IPS DF 4.7 (cell line): ENCODE results near the gene CRYBB1.

ENCODE experiments used
- DNase-seq: peaks from one replicate; pipeline ENCODE4 v3.0.0-alpha.2; 2013; ENCODE audit warnings: low spot score; ENCODE audit errors: extremely low read depth

Gene CRYBB1

GRCh38 chr22:26617271-26618199, at the start of gene CRYBB1:
Gene CRYBB1, minus strand, starts transcription at chr22:26618027. Its CDS starts 1,708 bp downstream, at chr22:26616319.
- DNase-seq, result no peak

GRCh38 chr22:26667140-26667539, 49.3 kb upstream of the CRYBB1 start:
- no peak for DNase-seq

DNA sequence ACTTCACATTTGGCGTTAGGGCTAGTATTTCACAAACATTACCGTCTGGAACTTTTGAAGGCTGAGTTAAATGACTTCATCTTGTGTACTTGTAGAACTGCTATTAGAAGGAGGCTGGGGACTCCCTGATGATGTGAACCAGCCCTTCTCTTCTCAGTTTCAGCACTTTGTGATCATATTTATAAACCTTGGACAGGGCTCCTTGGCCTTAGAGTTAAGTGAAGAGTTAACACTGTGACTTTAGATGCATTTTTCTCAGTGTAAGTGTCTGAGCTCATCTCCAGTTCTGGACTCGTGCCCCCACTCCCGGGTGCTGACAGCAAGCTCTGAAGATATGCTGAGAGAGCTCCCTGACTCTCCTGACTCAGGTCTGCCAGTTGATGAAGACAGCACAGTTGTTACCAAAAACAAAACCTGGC, 48.0 kb upstream of the CRYBB1 start:
- DNase-seq, result no peak

GRCh38 chr22:26663374-26663923, 45.6 kb upstream of the CRYBB1 start:
- no peak for DNase-seq

DNA sequence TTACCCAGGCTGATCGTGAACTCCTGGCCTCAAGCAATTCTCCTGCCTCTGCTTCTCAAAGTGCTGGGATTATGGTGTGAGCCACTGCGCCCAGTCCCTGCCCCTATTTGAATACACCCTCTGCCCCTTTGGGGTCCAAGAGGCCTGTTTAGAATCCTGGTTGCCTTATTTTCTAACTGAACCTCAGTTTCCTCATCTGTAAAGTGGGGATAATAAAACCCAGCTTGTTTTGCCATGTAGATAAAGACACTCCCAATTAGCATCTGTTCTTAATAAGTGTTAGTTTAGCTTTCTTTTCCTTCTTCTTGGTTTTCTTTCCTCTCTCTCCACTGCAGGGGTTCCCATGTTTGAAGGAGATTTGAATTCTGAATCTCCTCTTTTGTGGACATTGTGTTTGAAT, 44.3 kb upstream of the CRYBB1 start:
- DNase-seq, result no peak

GRCh38 chr22:26660961-26661578, 43.2 kb upstream of the CRYBB1 start:
- DNase-seq, result no peak

DNA sequence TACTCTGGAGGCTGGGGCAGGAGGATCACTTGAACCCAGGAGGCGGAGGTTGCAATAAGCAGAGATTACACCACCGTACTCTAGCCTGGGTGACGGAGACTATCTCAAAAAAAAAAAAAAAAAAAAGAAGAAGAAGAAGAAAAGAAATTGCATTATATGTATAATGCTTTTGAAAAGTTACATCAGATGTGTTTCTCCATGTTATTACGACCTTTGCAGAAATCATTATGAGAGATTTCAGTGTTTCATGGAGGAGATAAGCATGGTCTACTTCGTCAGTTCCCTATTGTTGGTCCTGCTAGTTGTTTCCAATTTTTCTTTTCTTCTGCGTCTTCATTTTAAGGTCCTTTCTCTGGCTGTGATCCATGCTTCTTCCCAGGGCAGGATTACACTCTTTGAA, 42.5 kb upstream of the CRYBB1 start:
- no peak for DNase-seq

DNA sequence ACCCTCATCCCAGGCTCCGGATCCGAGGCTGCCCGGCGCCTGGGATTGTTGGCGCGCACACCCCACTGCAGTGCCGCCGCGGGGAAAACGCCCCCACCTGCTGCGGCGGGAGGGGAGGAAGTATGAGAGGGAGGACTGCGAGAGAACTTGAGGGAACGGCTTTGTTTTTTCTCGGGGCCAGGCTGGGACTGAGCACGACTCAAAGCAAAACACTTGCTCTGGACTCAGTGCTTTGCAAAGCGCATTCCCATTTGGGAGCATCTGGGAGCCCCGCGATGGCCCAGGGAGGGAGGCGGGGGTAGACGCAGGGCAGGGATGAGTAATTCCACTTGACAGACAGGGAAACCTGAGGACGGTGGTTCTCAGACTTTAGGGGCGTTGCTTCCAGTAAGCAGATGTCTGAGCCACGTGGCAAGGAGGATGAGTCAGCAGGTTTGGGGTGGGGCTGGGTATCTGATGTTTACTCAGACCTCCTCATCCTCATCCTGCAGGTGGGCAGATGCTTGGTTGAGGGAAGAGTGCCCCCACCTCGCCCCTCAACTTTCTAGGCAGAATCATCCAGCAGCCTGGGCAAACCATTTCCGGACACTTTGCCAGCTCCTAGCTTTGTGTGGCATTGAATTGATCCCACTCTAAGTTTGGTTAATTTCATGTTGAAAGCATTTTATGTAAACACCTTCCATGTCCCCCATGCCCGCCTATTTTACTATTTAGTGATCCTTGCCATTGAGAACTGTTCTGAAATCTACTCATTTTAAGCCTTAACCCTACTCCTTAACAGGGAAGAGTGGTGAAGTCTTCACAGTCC, 41.0 kb upstream of the CRYBB1 start:
- no peak for DNase-seq

DNA sequence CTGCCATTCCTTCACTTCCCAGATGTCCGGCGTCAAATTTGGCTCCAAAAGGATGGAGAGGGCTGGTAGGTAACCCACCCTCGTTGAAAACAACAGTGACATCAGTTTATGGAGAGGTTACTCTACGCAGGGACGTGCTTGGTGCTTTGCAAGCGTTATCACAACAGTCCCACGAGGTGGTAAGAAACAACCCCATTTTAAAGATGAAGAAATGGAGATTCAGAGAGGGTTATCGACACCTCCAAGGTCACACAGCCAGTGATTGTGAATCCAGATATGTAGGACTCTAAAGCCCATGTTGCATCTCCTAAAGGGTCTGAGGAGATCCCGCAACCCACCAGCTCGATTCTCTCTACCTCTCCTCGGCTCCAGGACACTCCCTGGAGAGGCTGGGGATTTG, 40.3 kb upstream of the CRYBB1 start:
- no peak for DNase-seq

DNA sequence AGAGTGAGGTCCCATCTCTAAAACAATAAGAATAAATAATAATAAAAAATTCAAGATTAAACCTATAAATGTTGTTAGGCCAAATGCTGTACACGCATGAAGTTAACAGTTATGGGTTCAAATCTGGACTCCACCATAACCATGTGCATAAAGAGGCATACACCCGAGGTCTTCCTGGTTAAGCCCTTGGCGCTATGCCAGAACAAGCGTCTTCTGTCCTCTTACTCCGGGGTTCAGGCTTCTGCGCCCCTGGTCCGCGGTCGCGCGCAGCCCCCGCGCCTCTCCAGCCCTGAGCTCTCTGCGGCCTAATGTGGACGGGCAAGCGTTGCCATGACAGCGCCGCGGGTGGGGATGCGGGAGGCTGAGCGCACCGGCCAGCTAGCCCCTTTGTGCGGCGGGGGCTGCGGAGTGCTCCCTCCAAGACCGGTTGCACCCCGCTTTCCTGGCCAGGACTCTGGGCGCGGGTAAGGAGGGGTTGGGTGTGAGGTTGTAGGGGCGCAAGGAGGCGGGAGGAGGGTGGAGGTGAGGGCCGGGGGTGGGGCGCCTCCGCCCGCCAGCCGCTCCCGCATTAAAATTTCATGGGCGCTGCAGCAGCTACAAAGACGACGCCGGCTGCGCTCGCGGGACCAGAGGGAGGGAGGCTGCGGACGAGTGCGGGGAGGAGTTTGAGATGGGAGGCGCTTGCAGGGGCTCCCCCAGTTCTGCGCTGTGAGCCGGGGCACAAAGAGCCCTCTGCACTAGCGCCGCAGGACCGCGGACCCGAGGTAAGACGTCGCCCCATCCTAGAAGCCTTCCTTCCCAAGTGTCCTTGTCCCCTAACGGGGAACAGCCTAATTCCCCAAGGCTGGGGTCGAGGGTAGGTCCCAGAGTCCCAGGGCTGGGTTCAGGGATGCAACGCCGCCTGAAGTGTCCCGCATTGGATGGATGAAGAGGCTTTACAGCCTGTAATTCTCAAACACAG, 39.3 kb upstream of the CRYBB1 start, which contains the start of gene MIAT:
Gene MIAT, plus strand, starts transcription at position 698 of the 961 bp plus-strand sequence.
- no peak for DNase-seq

GRCh38 chr22:26651815-26652214, 34.0 kb upstream of the CRYBB1 start:
- DNase-seq, result no peak

DNA sequence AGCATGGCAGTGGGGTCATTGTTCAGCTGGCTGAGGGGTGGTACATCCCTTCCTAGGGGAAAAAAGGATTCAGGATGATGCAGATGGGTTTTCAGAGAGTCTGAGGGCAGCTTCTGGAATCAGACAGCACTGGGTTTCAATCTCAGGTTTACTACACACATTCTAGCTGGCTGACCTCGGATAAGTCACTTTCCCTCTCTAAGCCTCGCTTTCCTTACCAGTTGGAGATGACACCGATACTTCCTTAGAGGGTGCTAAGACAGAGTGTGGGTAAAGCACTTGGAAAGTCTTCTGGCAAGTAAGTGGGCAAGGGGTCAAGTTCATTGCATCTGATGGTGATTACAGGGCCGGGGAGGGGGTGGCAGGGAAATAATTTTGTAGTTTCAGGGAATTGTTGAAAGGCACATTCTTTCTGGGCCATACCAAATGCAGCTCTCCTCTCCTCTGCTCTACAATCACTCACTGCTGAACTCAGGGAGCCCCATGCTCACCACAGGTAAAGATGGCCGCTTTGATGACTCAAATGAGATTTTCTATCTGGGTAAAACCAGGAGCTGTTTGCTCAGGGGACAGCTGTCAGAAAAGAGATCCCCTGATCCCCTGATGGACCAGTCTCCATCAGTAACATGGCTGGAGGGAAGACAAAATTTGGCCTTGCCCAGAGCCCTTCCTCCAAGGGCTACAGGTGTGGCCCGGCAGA, 33.0 kb upstream of the CRYBB1 start:
- DNase-seq, result no peak

DNA sequence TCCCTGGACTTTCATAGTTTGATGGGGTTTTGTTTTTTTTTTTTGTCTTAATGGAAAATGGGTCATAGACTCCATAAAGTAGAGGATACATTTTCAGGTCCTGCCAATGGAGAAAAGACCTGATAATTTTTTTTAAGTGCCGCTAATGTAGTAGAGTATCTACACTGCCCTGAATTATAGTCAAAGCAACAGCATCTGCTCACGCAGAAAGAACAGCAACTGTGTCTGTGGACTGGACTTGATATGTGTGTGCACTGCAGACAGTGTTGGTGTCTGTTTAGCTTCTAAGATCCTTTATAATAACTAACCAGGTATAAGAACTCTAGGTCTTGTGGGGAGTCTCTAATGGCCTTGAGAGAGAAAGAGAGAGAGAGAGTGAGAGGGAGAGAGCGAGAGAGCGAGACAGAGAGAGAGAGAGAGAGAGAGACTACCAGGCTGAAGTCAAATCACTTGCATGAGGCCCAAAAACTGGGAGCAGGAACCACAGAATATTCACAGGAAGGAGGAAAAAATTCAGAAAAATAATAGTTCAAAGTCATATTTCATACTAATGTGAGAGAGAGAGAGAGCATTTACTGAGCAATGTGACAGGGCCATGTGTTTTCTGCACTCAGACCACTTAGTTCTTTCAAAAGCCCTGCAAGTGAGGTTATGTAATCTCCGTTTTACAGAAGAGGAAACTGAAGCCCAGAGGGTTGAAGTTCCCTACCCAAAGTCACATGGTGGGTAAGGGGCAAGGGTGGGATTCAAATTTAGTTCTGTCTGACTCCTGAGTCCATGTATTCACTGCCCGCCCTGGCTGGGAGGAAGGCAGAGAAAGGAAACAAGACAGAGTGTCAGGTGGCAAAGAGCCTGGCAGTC, 30.9 kb upstream of the CRYBB1 start:
- DNase-seq, result no peak

- DNase-seq, result no peak
These were observed 30.2 kb upstream of the CRYBB1 start for GRCh38 chr22:26648011-26648497.

- DNase-seq, result no peak
These were observed 28.3 kb upstream of the CRYBB1 start for GRCh38 chr22:26646158-26646557.

- no peak for DNase-seq
These were observed 25.7 kb upstream of the CRYBB1 start for GRCh38 chr22:26643418-26644100.

- DNase-seq, result no peak
These were observed 24.9 kb upstream of the CRYBB1 start for GRCh38 chr22:26642465-26643417.
